Measurements from ENCODE around the gene GRID1. TPM values are rescaled to one million over a fixed set of nuclear protein-coding genes. Genes with fewer than 3 reads are reported as not detected.

GRID1 gene
- total RNA-seq, 1 experiment from 2014 or later, result not detected

GRCh38 chr10:86024281-86025041 lies 342.1 kb downstream of the GRID1 start:
- H3K4me3 ChIP-seq, result no peak overlapping the region
- no peak overlapping the region for H2AFZ ChIP-seq
- no peak for DNase-seq
- no peak overlapping the region for H3K4me2 ChIP-seq
- no peaks in the 10 kb centered on the region for H3K4me1 ChIP-seq (replicated peaks; ENCODE audit: insufficient read depth)
- H4K20me1 ChIP-seq (ENCODE audit: insufficient read depth), result no peaks in the 10 kb centered on the region
- no peaks in the 10 kb centered on the region for H3K27me3 ChIP-seq (ENCODE audit: insufficient read depth, low read depth)
- H3F3A ChIP-seq (ENCODE audit: insufficient read depth, low read depth), result no peaks in the 10 kb centered on the region
- ChIA-PET CTCF (no interaction called here), POLR2A (ENCODE audit: unreplicated experiment) (no interaction called here)
- no peaks in the 10 kb centered on the region for H3K79me2 ChIP-seq (ENCODE audit: low read depth)
- H3K27ac ChIP-seq, result no peak overlapping the region
- H3K9me3 ChIP-seq (ENCODE audit: insufficient read depth, low read depth), result no peaks in the 10 kb centered on the region
- no peaks in the 10 kb centered on the region for H3K36me3 ChIP-seq (ENCODE audit: low read depth)
- no peaks in the 10 kb centered on the region for H3K9me2 ChIP-seq (ENCODE audit: insufficient read depth)
- BruUV-seq (replicated peaks), result no TSS peak
- intact Hi-C loops (cut with micrococcal nuclease; ENCODE audit: unreplicated experiment), result no loop called here
- TF ChIP-seq EZH2 (IDR thresholded peaks at IDR 0.05; ENCODE audit: low read depth) (no peak), CTCF (conservative IDR thresholded peaks at IDR 0.05) (no peak)

- TF ChIP-seq CTCF (conservative IDR thresholded peaks at IDR 0.05), result no peak
- no peak for TF ChIP-seq EZH2 (IDR thresholded peaks at IDR 0.05; ENCODE audit: low read depth)
- intact Hi-C loops (cut with micrococcal nuclease; ENCODE audit: unreplicated experiment), result no loop called here
- no TSS peak for BruUV-seq (replicated peaks)
- Histone ChIP-seq H3K4me2 (no peak overlapping the region), H4K20me1 (ENCODE audit: insufficient read depth) (no peaks in the 10 kb centered on the region), H3K27ac (no peak overlapping the region), H3K4me3 (no peak overlapping the region), H3K9me3 (ENCODE audit: insufficient read depth, low read depth) (no peaks in the 10 kb centered on the region), H3K27me3 (ENCODE audit: insufficient read depth, low read depth) (no peaks in the 10 kb centered on the region), H2AFZ (no peak overlapping the region), H3F3A (ENCODE audit: insufficient read depth, low read depth) (no peaks in the 10 kb centered on the region), H3K9me2 (ENCODE audit: insufficient read depth) (no peaks in the 10 kb centered on the region), H3K79me2 (ENCODE audit: low read depth) (no peaks in the 10 kb centered on the region), H3K4me1 (replicated peaks; ENCODE audit: insufficient read depth) (no peaks in the 10 kb centered on the region), H3K36me3 (ENCODE audit: low read depth) (no peaks in the 10 kb centered on the region)
- DNase-seq, result no peak
- CTCF ChIA-PET, result no interaction called here
- POLR2A ChIA-PET (ENCODE audit: unreplicated experiment), result no interaction called here
These were observed 342.7 kb downstream of the GRID1 start for GRCh38 chr10:86023931-86024280.

- H3K4me1 ChIP-seq (replicated peaks; ENCODE audit: insufficient read depth), result no peaks in the 10 kb centered on the region
- no peak overlapping the region for H3K4me2 ChIP-seq
- TF ChIP-seq EZH2 (IDR thresholded peaks at IDR 0.05; ENCODE audit: low read depth), result no peak
- TF ChIP-seq CTCF (conservative IDR thresholded peaks at IDR 0.05), result no peak
- ChIA-PET CTCF (no interaction called here), POLR2A (ENCODE audit: unreplicated experiment) (no interaction called here)
- no peaks in the 10 kb centered on the region for H3K79me2 ChIP-seq (ENCODE audit: low read depth)
- H3K27ac ChIP-seq, result no peak overlapping the region
- H3K36me3 ChIP-seq (ENCODE audit: low read depth), result no peaks in the 10 kb centered on the region
- H3K4me3 ChIP-seq, result no peak overlapping the region
- H3F3A ChIP-seq (ENCODE audit: insufficient read depth, low read depth), result no peaks in the 10 kb centered on the region
- no peaks in the 10 kb centered on the region for H3K27me3 ChIP-seq (ENCODE audit: insufficient read depth, low read depth)
- DNase-seq, result no peak
- no peaks in the 10 kb centered on the region for H3K9me3 ChIP-seq (ENCODE audit: insufficient read depth, low read depth)
- intact Hi-C loops (cut with micrococcal nuclease; ENCODE audit: unreplicated experiment), result no loop called here
- H2AFZ ChIP-seq, result no peak overlapping the region
- H3K9me2 ChIP-seq (ENCODE audit: insufficient read depth), result no peaks in the 10 kb centered on the region
- H4K20me1 ChIP-seq (ENCODE audit: insufficient read depth), result no peaks in the 10 kb centered on the region
- no TSS peak for BruUV-seq (replicated peaks)
These were observed 343.3 kb downstream of the GRID1 start for GRCh38 chr10:86023336-86023735.
